OCI-LY7 (cell line): Measurements from ENCODE around the gene MSH3.

Source experiments
- CTCF ChIP-seq: fragments of 200-600 bp; sonication (generic); conservative IDR thresholded peaks from 2 replicates; pipeline ENCODE4 v1.5.1; 2014; ENCODE audit warnings: mild to moderate bottlenecking, antibody characterized with exemption, low read length, moderate library complexity, mixed read lengths
- EZH2phosphoT487 ChIP-seq: fragments of 200-600 bp; sonication (generic); IDR thresholded peaks from 2 replicates; pipeline ENCODE4 v1.6.1; 2018; ENCODE audit warnings: low read depth, borderline replicate concordance, mild to moderate bottlenecking, mixed run types, antibody characterized with exemption, low read length, moderate library complexity, mixed read lengths

GRCh38 chr5:80712919-80713318 is 58.5 kb downstream of the MSH3 start:
- TF ChIP-seq CTCF (no peak), EZH2phosphoT487 (no peak)
